Measurements from ENCODE around the gene MLXIP.

- TF ChIP-seq CTCF (conservative IDR thresholded peaks at IDR 0.05; ENCODE audit: low read length) (no peak), EZH2phosphoT487 (IDR thresholded peaks at IDR 0.05; ENCODE audit: borderline replicate concordance) (no peak)
Observed at GRCh38 chr12:122062832-122063693, 15.5 kb upstream of the MLXIP start.

Data from Loucy (cell line).